GM18505 (cell line): ENCODE measurements around the gene ENTREP1.
"Not testable (repeated sequence)": the region's sequence is repeated elsewhere in the genome, so short reads cannot be mapped to it uniquely, and the experiment has no call there.

Experiments used
- ATAC-seq: cut with Tn5 transposase; IDR thresholded peaks from one replicate; pipeline ENCODE4 v1.9.1; 2021; ENCODE audit not compliant: unreplicated experiment
- POLR2A ChIP-seq: IDR thresholded peaks from 4 replicates; pipeline ENCODE4 v1.6.1; 2011; ENCODE audit warnings: borderline replicate concordance; ENCODE audit not compliant: insufficient read depth, insufficient read length; ENCODE audit errors: extremely low read depth

The ENTREP1 gene

GRCh38 chr9:69391487-69391886, 66.5 kb downstream of the ENTREP1 start:
- no peak for ATAC-seq

GRCh38 chr9:69391946-69392345, 66.9 kb downstream of the ENTREP1 start:
- no peak for TF ChIP-seq POLR2A
- no peak for ATAC-seq

More at GRCh38 chr9:69391487-69391886, 66.5 kb downstream of the ENTREP1 start:
- TF ChIP-seq POLR2A: no peak

DNA sequence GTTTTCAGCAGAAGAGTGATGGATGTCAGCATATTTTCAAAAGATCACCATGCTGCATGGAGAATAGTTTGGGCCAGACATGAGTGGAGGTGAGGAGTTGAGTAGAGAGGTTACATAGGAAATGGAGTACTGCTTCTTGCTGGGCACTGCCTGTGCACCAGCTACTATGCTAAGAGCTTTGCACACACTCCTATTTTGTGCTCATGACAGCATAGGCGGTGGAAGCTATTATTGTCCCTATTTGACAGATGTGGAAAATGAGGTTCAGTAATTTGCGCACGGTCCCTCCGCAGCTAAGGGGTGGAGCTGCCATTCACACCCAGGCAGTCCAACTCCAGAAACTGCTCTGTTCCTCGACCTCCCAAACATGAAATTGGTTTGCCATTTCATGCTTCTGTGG, 67.8 kb downstream of the ENTREP1 start:
- TF ChIP-seq POLR2A: no peak
- ATAC-seq: no peak

DNA sequence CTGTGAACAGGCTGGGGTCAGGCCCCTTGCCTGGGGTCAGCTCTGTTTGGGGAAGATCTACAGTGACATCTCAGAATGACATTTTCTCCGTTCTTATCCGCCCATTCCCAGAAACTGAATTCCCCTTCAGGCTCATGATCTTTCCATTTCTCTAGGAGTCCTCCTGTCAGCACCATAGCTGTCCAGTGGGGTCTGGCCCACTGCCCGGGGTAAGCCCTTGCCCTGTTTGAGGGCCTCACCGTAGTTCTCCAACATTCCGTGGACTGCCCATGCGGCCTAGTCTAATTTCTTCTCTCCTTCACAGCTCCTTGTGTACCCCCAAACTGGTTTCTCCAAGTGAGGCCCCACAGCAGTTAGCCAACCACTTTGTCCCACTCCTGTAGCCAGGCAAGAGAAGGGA, 68.4 kb downstream of the ENTREP1 start:
- no peak for TF ChIP-seq POLR2A
- ATAC-seq: no peak

DNA sequence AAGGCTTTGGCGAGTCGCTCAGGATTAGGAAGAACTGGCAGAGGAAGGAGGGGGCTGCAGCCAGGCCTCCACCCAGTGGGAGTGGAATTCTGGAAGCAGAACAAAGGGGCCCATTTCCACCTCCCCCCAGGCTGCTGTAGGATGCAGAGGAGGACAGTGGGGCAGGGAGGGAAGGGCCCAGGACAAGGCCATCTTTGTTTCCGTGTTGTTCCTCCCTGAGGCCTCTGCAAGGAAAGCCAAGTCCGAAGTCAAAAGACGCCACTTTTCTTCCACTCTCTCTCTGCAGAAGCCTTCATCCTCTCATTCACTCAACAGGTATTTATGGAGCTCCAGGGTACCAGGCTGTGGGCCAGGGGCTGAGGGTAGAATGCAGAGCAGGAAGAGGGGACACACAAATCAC, 70.7 kb downstream of the ENTREP1 start:
- TF ChIP-seq POLR2A: no peak
- no peak for ATAC-seq

GRCh38 chr9:69396759-69397158, 71.7 kb downstream of the ENTREP1 start:
- TF ChIP-seq POLR2A: no peak
- no peak for ATAC-seq

DNA sequence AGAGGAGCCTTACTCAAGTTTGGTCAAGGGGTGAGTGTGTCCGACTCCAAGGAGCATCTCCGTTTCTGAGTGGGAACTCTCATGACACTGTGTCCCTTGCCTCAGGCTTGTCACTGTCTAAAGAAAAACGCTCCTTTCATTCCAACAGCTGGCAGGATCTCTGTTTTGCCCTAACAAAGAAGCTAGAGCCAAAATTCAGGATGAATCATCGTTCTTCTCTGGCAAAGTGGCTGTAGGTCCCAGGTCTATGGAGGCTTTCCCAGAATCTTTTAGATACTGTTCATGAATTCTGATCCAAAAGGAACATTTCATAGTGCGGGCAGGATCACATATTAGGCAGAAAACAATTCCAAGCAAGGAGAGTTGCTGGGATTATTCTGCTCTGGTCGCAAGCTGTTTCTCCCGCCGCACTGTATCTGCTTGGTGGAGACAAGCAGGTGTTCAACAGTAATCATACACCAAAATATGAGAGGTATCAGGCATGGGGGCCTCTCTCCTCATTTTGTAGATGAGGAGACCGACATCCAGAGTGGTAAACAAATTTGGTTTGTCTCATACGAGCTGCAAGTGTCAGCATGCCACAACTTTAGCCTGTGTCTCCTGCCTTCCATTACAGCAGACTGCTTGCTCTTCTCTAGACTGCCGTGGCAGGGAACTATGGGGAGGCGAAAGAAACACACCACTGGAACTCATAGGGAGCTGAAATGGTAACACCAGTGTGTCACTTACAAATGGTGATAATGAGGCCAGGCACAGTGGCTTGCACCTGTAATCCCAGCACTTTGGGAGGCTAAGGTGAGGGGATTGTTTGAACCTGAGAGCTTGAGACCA, 72.6 kb downstream of the ENTREP1 start:
- no peak for ATAC-seq
- no peak for TF ChIP-seq POLR2A

DNA sequence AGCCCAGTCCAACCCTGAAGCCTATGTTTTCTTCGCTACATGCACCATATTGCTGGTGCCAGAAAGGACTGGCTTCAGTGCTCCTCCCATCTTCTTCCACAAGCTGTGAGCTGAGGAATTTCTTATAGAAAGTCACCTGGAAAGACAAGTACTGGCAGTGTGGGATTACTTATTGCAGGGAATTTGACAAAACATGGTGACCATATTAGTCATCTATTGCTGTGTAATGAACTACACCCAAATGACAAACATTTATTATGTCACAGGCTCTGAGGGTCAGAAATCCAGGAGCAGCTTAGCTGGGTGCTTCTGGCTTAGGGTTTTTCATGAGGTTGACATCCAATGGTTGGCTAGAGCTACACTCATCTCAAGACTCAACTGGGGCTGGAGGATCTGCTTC, 75.5 kb downstream of the ENTREP1 start:
- no peak for ATAC-seq
- no peak for TF ChIP-seq POLR2A

DNA sequence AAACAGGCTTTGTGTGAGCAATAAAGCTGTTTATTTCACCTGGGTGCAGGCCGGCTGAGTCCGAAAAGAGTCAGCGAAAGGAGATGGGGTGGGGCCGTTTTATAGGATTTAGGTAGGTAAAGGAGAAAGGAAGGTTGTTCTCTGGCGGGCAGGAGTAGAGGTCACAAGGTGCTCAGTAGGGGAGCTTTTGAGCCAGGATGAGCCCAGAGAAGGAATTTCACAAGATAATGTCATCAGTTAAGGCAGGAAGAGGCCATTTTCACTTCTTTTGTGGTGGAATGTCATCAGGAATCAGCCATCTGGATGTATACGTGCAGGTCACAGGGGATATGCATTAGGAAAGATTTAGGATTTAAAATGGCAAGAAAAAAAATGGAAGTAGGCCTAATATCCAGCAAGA, 84.9 kb downstream of the ENTREP1 start:
- ATAC-seq: not testable (repeated sequence)

DNA sequence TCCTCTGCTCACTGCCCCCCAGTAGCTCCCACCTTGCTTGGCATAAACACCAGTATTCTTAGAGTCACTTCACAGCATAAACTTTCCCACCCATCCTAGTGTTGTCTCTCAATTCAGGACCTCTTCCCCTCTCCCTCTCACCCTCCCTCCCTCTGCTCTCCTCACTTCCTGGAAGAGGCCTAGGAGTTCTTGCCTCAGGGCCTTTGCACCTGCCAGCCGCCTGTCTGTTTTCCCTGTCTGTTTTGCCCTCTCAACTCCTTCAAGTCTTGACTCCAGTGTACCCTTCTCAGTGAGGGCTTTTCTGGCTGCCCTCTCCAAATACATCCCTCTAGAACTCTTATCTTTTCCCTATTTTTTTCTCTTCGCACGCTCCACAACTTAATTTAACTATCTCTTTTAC, 86.2 kb downstream of the ENTREP1 start:
- no peak for ATAC-seq

DNA sequence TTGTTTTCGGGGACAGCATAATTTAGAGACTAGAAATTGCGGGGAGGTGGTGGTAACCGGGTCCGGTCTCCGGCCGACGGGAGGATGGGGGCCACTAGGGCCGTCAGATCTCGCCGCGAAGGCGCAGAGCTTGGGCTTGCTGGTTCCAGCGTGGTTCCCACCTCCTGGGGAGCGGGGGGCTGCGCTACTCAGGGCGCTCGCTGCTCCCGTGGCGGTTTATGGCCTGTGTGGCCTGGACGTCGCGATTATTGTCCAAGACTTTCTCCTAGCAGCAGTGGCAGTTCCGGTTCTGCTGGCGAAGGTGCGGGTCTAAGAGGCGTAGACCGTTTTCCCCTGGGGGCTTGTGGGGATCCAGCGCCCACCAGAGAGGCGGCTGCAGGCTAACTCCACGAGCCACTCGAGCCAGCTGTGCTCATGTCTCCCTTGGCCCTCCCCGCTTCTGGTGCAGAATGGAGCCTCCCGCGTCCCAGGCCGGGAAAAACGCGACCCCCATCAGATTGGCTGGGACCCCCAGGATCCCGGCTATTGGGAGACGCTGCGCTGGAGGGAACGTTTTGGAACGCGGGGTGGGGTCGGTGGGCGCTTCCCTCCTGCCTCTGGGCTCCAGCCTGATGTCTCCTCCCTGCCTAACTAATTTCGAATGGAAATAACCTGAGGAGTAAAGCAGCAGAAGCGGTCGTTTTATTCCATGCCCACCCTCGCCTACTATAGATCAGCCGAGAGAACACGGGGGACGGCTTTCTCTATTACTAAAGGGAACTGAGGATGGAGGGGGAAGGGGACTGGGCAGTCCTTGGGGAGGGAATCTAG, 87.1 kb downstream of the ENTREP1 start:
- no peak for TF ChIP-seq POLR2A
- ATAC-seq: no peak

More for the DNA sequence above, 86.2 kb downstream of the ENTREP1 start:
- TF ChIP-seq POLR2A: no peak

- no peak for TF ChIP-seq POLR2A
- no peak for ATAC-seq
Observed at GRCh38 chr9:69412741-69413150, 87.7 kb downstream of the ENTREP1 start.

DNA sequence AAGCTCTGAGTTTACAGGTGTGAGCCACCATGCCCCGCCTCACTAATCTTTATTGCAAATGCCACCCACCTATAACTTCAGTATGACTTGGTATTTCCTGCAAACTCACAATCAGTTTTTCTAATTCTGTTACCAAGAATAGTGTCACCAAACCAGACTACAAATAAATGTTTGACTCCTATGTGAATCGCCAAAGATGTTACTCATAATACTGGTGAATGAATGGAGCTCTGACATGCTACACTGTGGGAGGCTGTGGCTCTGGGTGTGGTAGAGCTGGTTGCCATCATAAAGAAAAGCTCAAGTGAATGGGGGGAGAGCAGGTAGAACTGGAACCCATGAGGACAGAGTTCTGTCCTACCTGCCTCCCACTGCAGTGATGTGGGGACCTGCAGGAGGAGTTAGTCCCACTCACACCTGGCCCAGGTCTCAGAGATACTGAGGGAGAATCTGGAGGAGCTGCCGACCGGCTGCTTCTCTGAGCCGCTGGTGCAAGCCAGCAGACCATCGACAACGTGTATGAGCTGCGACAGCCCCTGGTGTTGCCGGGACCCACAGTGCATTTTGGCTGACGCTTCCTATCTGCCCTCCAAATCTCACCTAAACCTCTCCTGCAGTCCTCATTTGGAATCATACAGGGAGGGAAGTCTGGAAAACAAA, 95.7 kb downstream of the ENTREP1 start:
- no peak for TF ChIP-seq POLR2A
- ATAC-seq: no peak
